GM18508 (cell line): ENCODE data around the gene DDX41.

Source experiments
- ATAC-seq: cut with Tn5 transposase; IDR thresholded peaks from one replicate; pipeline ENCODE4 v1.9.1; 2021; ENCODE audit warnings: moderate number of reproducible peaks; ENCODE audit not compliant: insufficient read depth, unreplicated experiment

Gene DDX41

DNA sequence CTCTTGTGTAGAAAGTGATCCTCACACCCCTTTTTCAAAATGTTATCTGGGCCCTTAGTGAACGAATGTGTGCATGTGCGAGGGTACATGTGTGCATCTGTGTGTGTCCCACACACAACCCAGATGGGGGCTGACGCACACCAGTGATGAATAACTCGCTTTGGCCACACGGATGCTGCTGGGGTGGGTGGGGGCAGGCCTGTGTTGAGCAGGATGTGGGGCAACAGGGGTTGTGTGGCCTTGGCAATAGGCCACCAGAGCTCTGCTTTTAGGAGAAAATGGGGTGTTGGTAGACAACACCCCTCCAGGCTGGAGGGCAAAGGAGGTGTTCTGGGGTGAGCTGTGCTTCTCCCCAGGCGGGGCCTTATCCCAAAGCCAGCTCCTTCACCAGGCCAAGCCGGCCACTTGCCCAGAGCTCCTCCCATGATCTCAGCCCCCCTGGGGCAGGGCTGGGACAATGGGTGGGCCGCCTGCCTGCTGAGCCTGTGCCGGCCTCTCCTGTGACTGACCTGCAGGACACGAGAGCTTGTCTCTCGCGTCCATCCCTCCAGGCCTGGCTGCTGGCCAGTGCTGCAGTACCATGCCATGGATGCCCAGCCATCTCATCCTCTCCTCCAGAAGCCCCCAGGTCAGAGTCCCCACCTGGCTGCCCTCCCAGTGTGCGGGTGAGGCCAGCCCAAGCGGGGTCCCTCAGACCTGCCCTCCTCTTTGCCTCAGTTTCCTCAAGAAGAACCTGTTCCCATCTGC lies 45.0 kb downstream of the DDX41 start:
- no peak for ATAC-seq

DNA sequence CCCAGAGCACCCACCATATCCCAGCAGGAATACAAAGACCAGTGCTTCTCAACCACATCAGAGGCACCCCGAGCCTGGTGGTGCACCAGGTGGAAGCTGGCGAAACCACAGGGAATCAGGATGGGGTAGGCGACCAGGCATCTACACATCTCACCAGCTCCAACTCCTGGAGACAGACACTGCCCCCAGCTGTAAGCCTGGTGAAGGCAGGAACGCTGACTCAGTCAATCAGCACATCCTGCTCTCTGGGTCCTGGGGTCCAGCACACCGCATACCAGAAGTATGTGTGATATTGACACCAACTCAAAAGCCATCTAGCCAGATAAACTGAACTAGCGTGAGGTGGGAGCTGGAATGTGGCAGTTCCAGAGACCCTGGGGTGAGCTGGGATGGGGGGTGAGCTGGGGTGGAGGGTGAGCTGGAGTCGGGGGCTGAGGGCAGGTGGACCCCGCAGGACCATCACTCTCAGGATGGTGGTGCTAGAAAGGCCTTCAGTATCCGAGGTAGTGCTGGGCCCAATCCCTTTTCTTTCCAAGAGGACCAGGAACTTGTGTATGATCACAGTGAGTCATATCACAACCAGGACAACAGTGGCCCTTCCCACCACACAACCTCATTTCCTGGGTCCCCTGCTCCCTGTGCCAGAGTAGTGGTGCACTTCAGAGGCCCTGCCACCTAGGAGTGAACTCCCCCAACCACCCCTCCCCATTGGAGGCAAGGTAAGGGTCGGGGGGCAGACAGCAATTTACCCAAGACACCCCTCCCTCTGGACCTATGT lies 45.8 kb downstream of the DDX41 start:
- no peak for ATAC-seq

DNA sequence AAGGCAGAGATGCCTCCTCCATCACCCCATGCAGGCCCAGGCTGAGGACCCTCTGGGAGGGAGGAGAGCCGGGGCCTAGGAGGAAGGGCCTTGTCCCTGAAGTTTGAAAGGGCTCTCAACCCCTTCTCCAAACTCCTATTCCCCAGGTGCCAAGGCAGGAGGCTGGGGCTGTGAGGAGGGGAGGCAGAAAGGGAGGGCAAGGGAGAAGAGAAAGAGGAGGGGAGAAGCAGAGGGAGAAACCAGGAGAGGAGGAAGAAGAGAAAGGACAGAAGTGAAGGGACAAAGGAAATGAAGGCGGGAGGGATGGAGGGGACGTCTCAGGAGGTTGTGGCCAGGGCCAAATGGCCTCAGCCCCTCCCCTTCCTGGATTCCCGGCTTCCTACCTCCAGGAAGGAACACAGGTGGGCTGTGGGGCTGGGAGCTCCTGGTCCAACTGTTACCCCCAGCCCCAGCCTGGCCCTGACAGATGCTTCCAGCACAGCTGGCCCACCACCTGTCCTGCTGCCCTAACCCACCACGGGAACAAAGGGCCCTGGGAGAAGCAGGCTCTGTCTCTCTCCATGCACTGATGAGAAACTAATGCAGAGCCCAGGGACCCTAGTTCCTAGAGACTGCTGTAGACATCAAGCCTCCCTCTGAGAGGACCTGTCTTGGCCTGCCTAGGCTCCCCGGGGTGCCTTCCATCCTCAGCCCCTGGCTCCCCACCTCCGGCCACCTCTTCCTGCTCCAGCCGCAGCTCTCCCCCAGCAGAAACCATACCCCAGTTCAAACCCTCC lies 46.8 kb downstream of the DDX41 start:
- no peak for ATAC-seq

DNA sequence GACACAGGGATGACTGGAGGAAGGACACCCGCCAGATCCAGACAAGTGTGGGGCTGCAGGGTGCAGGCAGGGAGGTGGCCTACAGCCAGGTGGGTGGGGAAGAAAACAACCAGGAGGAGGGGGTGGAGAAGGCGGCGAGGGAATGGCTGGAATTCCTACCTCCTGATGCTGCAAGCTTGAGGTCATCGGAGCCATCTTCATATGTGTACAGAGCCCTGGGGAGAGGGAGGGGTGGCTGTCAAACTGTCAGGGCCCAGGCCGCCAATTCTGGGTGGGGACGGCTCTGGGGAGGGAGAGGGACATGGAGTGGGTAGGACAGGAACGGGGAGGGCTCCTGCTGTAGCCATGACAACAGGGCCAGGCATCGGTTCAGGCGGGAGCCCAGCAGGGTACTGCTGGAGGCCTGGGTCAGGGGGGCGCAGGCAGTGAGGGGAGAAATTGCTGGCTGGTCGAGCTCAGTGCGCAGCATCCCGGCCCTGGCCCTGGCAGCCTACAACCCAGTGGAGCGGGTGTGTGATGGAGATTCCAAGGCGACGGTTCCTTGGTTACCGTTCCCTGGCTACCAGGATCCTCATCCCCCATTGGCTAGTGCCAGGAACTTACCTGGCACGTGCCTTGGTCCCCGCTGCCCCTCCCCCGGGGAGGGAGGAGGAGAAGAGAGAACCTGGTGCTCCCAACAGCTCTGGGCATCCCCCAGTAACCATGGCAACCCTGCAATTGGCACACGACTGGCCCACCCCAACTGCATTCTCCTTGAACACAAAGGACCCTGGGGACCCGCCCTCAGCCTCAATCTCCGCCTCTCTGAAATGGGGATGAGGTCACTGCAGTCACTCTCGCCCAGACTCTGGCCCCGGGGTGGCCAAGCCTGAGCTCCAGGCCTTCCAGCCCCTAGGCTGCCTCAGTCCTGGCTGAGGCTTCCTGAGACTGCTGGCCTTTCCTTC lies 47.8 kb downstream of the DDX41 start:
- no peak for ATAC-seq

DNA sequence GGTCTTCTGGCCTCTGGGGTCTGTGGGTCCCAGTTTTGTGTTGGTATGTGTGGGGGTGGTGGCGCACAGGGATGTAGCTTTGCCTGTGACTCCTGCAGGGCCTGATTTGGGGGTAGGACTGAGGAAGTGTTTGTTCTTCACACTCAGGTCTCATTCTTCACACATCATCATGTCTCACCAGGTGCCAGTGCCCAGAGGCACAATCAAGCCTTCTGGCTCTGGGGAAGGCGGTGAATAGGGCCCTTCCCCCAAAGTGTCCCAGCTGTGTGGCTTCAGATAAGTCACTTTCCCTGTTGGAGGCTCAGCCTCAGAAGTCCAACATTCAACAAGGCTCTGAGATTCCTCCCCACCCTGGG lies 48.5 kb downstream of the DDX41 start:
- ATAC-seq, result no peak

DNA sequence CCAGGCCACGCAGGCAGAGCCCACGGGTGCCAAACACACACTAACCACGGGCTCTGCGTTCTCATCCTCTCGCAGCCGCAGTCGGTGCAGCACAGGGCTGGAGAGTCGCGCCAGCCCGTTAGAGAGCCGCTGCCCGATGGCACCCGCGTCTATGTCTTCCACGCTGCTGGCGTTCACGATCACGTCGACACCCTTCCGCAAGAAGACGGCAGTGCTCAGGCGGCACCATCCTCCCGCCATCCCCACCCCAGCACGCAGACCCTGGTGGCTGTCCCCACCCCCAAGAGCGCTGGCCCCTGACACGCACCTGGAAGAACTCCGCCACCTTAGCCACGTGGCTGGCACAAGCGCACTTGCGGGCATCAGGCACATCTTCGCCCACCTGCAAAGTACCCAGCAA lies 49.3 kb downstream of the DDX41 start:
- ATAC-seq, result no peak

DNA sequence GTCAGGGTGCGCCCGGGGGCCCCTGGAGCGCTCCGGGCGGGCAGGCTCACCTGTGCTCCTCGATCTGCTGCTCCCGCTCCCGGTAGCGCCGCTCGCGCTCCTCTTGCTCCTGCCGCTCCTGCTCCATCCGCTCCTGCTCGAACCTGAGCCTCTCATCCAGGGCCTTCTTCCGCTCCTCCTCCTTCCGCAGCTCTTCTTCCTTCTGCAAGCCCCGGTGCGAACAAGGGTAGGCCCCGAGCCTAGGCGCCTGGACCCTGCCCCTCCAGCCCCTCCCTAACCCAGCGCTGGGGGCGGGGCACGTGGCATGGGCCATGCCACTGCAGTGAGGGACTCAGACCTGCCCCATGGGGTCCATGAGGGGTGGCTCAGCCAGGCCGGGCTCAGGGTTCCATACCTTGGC lies 49.9 kb downstream of the DDX41 start:
- no peak for ATAC-seq

DNA sequence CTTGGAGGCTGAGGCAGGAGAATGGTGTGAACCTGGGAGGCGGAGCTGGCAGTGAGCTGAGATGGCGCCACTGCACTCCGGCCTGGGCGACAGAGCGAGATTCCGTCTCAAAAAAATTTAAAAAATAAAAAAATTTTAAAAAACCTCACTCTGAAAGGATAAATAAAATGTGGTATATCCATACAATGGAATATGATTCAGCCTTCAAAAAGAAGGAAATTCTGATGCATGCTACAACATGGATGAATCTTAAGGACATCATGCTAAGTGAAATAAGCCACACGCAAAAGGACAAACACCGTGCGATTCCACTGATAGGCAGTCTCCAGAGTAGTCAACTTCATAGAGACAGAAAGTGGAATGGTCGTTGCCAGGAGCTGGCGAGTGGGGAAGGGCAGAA lies 51.7 kb downstream of the DDX41 start:
- ATAC-seq, result no peak

DNA sequence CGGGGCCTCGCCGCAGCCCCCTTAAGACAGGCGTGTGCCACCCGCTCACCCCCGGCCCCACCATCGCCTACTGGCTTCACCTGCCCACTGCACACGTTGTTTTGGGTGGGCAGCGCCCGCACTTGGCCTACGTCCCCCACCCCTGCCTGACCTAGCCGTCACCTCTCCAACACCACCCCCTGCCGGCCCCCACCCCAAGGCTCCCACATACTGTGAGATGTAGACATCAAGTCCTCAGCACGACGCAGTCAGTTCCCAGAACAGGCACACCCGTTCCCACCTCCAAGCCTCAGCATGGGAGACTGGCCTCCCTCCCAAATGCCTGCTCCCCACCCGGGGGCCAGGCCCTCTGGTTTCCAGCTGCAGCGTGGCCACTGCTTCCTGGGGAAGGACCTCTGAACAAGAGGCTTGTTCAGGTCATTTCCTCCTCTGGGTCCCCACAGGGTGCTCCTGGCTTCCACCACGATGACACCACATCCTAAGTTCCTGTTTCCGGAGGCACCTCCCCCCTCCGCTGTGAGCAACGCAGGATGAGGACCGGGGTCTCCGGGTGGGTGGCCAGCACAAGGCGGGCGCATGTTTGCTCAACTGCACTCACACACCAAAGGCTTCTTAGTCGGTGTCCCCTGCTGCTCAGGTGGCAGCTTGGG lies 54.6 kb downstream of the DDX41 start:
- ATAC-seq, result no peak
